GM19438 (cell line): ENCODE measurements around the gene ADAT1.

Source experiments
- ATAC-seq: cut with Tn5 transposase; IDR thresholded peaks from one replicate; pipeline ENCODE4 v1.9.1; 2021; ENCODE audit warnings: low read depth; ENCODE audit not compliant: unreplicated experiment

The ADAT1 gene

GRCh38 chr16:75622761-75623605 is at the start of gene ADAT1:
Gene ADAT1 (minus strand): TSS chr16:75623281. CDS start chr16:75620799, 2,482 bp downstream.
- peak; percentile 95 for ATAC-seq

- ATAC-seq, result no peak
Observed at GRCh38 chr16:75667503-75667902, 44.4 kb upstream of the ADAT1 start.

- no peak for ATAC-seq
Observed at GRCh38 chr16:75660726-75661302, 37.7 kb upstream of the ADAT1 start.

- no peak for ATAC-seq
Observed at GRCh38 chr16:75660321-75660720, 37.2 kb upstream of the ADAT1 start.

- ATAC-seq, result no peak
Observed at GRCh38 chr16:75658175-75658574, 35.1 kb upstream of the ADAT1 start.

GRCh38 chr16:75653922-75654321 is 30.8 kb upstream of the ADAT1 start:
- ATAC-seq, result no peak

GRCh38 chr16:75648265-75649076 is 25.4 kb upstream of the ADAT1 start:
- peak; percentile 42 for ATAC-seq

GRCh38 chr16:75647492-75648264 is 24.6 kb upstream of the ADAT1 start, which contains the start of the genes KARS1 and TERF2IP:
Gene KARS1 (minus strand): TSS chr16:75647665. CDS start chr16:75647639, 26 bp downstream.
Gene TERF2IP (plus strand): TSS chr16:75647773. CDS start chr16:75647883, 110 bp downstream.
- peak; percentile 75 for ATAC-seq

GRCh38 chr16:75647112-75647491 is 24.0 kb upstream of the ADAT1 start:
- peak; percentile 14 for ATAC-seq

GRCh38 chr16:75644240-75645012 is 21.3 kb upstream of the ADAT1 start:
- no peak for ATAC-seq

GRCh38 chr16:75640598-75640997 is 17.5 kb upstream of the ADAT1 start:
- ATAC-seq, result no peak

- no peak for ATAC-seq
Observed at GRCh38 chr16:75635036-75635435, 12.0 kb upstream of the ADAT1 start.

GRCh38 chr16:75632857-75633256 is 9.8 kb upstream of the ADAT1 start:
- no peak for ATAC-seq

- no peak for ATAC-seq
Observed at GRCh38 chr16:75630052-75630451, 7.0 kb upstream of the ADAT1 start.

- ATAC-seq, result no peak
Observed at GRCh38 chr16:75629132-75629531, 6.1 kb upstream of the ADAT1 start.

GRCh38 chr16:75628351-75628750 is 5.3 kb upstream of the ADAT1 start:
- no peak for ATAC-seq

GRCh38 chr16:75627851-75628250 is 4.8 kb upstream of the ADAT1 start:
- ATAC-seq, result no peak

GRCh38 chr16:75626806-75627205 is 3.7 kb upstream of the ADAT1 start:
- ATAC-seq, result no peak

GRCh38 chr16:75624921-75625334 is 1.8 kb upstream of the ADAT1 start:
- no peak for ATAC-seq

- ATAC-seq, result no peak
Observed at GRCh38 chr16:75621170-75621477, 2.0 kb downstream of the ADAT1 start.
